ENCODE results near the gene POU3F1.

Gene POU3F1

GRCh38 chr1:38055398-38055797, 8.8 kb upstream of the POU3F1 start:
- no peaks in the 10 kb centered on the region for H3K4me1 ChIP-seq (ENCODE audit: control insufficient read depth, insufficient read depth, low read length)
- no peak overlapping the region for H3K4me3 ChIP-seq (ENCODE audit: low read length)
- H3K27me3 ChIP-seq (ENCODE audit: control insufficient read depth, insufficient read depth, low read length): peaks cover 10% of the 10 kb centered on the region
- no peaks in the 10 kb centered on the region for H3K9me3 ChIP-seq (ENCODE audit: control insufficient read depth, low read length)
- H3K9ac ChIP-seq (ENCODE audit: low read length): no peak overlapping the region
- H3K36me3 ChIP-seq (ENCODE audit: control insufficient read depth, insufficient read depth, low read length): no peaks in the 10 kb centered on the region

- H3K36me3 ChIP-seq (ENCODE audit: control insufficient read depth, insufficient read depth, low read length): no peaks in the 10 kb centered on the region
- no peaks in the 10 kb centered on the region for H3K9me3 ChIP-seq (ENCODE audit: control insufficient read depth, low read length)
- no peak overlapping the region for H3K4me3 ChIP-seq (ENCODE audit: low read length)
- no peak overlapping the region for H3K9ac ChIP-seq (ENCODE audit: low read length)
- peaks cover 22% of the 10 kb centered on the region for H3K27me3 ChIP-seq (ENCODE audit: control insufficient read depth, insufficient read depth, low read length)
- H3K4me1 ChIP-seq (ENCODE audit: control insufficient read depth, insufficient read depth, low read length): no peaks in the 10 kb centered on the region
These were observed 7.0 kb upstream of the POU3F1 start for GRCh38 chr1:38053416-38054091.

- Histone ChIP-seq H3K4me3 (ENCODE audit: low read length) (no peak overlapping the region), H3K9ac (ENCODE audit: low read length) (no peak overlapping the region), H3K9me3 (ENCODE audit: control insufficient read depth, low read length) (no peaks in the 10 kb centered on the region)
These were observed 6.3 kb upstream of the POU3F1 start for GRCh38 chr1:38052750-38053415.

GRCh38 chr1:38051079-38051543, 4.5 kb upstream of the POU3F1 start:
- Histone ChIP-seq H3K4me1 (ENCODE audit: control insufficient read depth, insufficient read depth, low read length) (peaks cover 8% of the 10 kb centered on the region), H3K36me3 (ENCODE audit: control insufficient read depth, insufficient read depth, low read length) (no peaks in the 10 kb centered on the region), H3K4me3 (ENCODE audit: low read length) (no peak overlapping the region), H3K9me3 (ENCODE audit: control insufficient read depth, low read length) (no peaks in the 10 kb centered on the region), H3K27me3 (ENCODE audit: control insufficient read depth, insufficient read depth, low read length) (peaks cover 39% of the 10 kb centered on the region), H3K9ac (ENCODE audit: low read length) (no peak overlapping the region)

More at GRCh38 chr1:38052750-38053415, 6.3 kb upstream of the POU3F1 start:
- H3K36me3 ChIP-seq (ENCODE audit: control insufficient read depth, insufficient read depth, low read length): no peaks in the 10 kb centered on the region
- peaks cover 2% of the 10 kb centered on the region for H3K4me1 ChIP-seq (ENCODE audit: control insufficient read depth, insufficient read depth, low read length)
- H3K27me3 ChIP-seq (ENCODE audit: control insufficient read depth, insufficient read depth, low read length): peaks cover 29% of the 10 kb centered on the region

GRCh38 chr1:38050397-38051078, 3.9 kb upstream of the POU3F1 start:
- Histone ChIP-seq H3K36me3 (ENCODE audit: control insufficient read depth, insufficient read depth, low read length) (no peaks in the 10 kb centered on the region), H3K4me3 (ENCODE audit: low read length) (no peak overlapping the region), H3K27me3 (ENCODE audit: control insufficient read depth, insufficient read depth, low read length) (peaks cover 42% of the 10 kb centered on the region), H3K9ac (ENCODE audit: low read length) (no peak overlapping the region), H3K4me1 (ENCODE audit: control insufficient read depth, insufficient read depth, low read length) (peaks cover 11% of the 10 kb centered on the region), H3K9me3 (ENCODE audit: control insufficient read depth, low read length) (no peaks in the 10 kb centered on the region)

- Histone ChIP-seq H3K36me3 (ENCODE audit: control insufficient read depth, insufficient read depth, low read length) (no peaks in the 10 kb centered on the region), H3K9me3 (ENCODE audit: control insufficient read depth, low read length) (no peaks in the 10 kb centered on the region), H3K27me3 (ENCODE audit: control insufficient read depth, insufficient read depth, low read length) (peaks cover 61% of the 10 kb centered on the region), H3K4me1 (ENCODE audit: control insufficient read depth, insufficient read depth, low read length) (peaks cover 20% of the 10 kb centered on the region), H3K4me3 (ENCODE audit: low read length) (peak overlapping the region; percentile 14), H3K9ac (ENCODE audit: low read length) (peak overlapping the region; percentile 2)
These were observed 1.1 kb upstream of the POU3F1 start for GRCh38 chr1:38047603-38048141.

GRCh38 chr1:38046884-38047602, 450 bp upstream of the POU3F1 start:
- no peaks in the 10 kb centered on the region for H3K36me3 ChIP-seq (ENCODE audit: control insufficient read depth, insufficient read depth, low read length)
- H3K4me1 ChIP-seq (ENCODE audit: control insufficient read depth, insufficient read depth, low read length): peaks cover 20% of the 10 kb centered on the region
- H3K9me3 ChIP-seq (ENCODE audit: control insufficient read depth, low read length): no peaks in the 10 kb centered on the region
- peak overlapping the region; percentile 2 for H3K9ac ChIP-seq (ENCODE audit: low read length)
- no peak overlapping the region for H3K4me3 ChIP-seq (ENCODE audit: low read length)
- peaks cover 67% of the 10 kb centered on the region for H3K27me3 ChIP-seq (ENCODE audit: control insufficient read depth, insufficient read depth, low read length)

- Histone ChIP-seq H3K9ac (ENCODE audit: low read length) (no peak overlapping the region), H3K36me3 (ENCODE audit: control insufficient read depth, insufficient read depth, low read length) (no peaks in the 10 kb centered on the region), H3K4me3 (ENCODE audit: low read length) (no peak overlapping the region), H3K27me3 (ENCODE audit: control insufficient read depth, insufficient read depth, low read length) (peaks cover 79% of the 10 kb centered on the region), H3K4me1 (ENCODE audit: control insufficient read depth, insufficient read depth, low read length) (peaks cover 20% of the 10 kb centered on the region), H3K9me3 (ENCODE audit: control insufficient read depth, low read length) (no peaks in the 10 kb centered on the region)
These were observed 926 bp downstream of the POU3F1 start for GRCh38 chr1:38045401-38046332.

- Histone ChIP-seq H3K9ac (ENCODE audit: low read length) (no peak overlapping the region), H3K9me3 (ENCODE audit: control insufficient read depth, low read length) (no peaks in the 10 kb centered on the region), H3K36me3 (ENCODE audit: control insufficient read depth, insufficient read depth, low read length) (no peaks in the 10 kb centered on the region), H3K4me3 (ENCODE audit: low read length) (no peak overlapping the region), H3K4me1 (ENCODE audit: control insufficient read depth, insufficient read depth, low read length) (peaks cover 20% of the 10 kb centered on the region), H3K27me3 (ENCODE audit: control insufficient read depth, insufficient read depth, low read length) (peaks cover 85% of the 10 kb centered on the region)
These were observed 2.1 kb downstream of the POU3F1 start for GRCh38 chr1:38044221-38045215.

GRCh38 chr1:38043036-38043747, 3.4 kb downstream of the POU3F1 start:
- no peaks in the 10 kb centered on the region for H3K36me3 ChIP-seq (ENCODE audit: control insufficient read depth, insufficient read depth, low read length)
- no peak overlapping the region for H3K9ac ChIP-seq (ENCODE audit: low read length)
- H3K4me3 ChIP-seq (ENCODE audit: low read length): no peak overlapping the region
- no peaks in the 10 kb centered on the region for H3K9me3 ChIP-seq (ENCODE audit: control insufficient read depth, low read length)
- H3K4me1 ChIP-seq (ENCODE audit: control insufficient read depth, insufficient read depth, low read length): peaks cover 20% of the 10 kb centered on the region
- H3K27me3 ChIP-seq (ENCODE audit: control insufficient read depth, insufficient read depth, low read length): peaks cover 79% of the 10 kb centered on the region
